GM12874 (cell line): ENCODE data around the gene C11orf16.

ENCODE experiments used
- TF ChIP-seq, protein P1 (sequence below): IDR thresholded peaks from 2 replicates; pipeline ENCODE4 v1.5.1; 2011; ENCODE audit warnings: low read depth, mild to moderate bottlenecking, control low read depth, low read length, moderate library complexity; ENCODE audit not compliant: insufficient read depth

C11orf16 gene

DNA sequence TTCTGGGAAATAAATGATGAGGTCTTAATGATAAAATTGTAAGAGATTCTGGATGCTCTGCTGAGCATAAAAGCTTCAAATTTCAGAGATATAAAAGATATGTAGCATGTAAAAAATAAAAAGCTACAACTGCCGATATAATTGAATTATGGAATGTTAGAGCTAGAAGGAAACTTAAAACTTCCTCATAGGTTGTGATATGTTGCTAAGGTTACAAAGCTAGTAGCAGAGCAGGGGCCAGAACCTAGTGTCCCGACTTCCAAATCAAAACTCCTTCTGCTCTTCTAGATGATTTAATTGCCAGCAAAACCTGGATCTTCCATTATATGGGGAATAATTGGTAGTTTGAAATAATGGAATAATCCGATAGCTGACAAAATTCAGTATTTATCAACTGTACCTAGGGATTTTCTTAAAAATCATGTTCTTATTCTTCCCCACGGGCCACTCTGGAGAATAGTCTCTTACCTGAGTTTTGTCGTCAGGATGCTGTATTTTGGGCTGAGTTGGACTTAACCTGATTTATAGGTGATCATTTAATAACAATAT, 9.8 kb upstream of the C11orf16 start, which contains the start of gene ASCL3:
Gene ASCL3, minus strand, starts transcription at position 499 of the 549 bp plus-strand sequence. CDS start 4,855 bp downstream, outside the sequence.
- TF ChIP-seq, protein P1, sequence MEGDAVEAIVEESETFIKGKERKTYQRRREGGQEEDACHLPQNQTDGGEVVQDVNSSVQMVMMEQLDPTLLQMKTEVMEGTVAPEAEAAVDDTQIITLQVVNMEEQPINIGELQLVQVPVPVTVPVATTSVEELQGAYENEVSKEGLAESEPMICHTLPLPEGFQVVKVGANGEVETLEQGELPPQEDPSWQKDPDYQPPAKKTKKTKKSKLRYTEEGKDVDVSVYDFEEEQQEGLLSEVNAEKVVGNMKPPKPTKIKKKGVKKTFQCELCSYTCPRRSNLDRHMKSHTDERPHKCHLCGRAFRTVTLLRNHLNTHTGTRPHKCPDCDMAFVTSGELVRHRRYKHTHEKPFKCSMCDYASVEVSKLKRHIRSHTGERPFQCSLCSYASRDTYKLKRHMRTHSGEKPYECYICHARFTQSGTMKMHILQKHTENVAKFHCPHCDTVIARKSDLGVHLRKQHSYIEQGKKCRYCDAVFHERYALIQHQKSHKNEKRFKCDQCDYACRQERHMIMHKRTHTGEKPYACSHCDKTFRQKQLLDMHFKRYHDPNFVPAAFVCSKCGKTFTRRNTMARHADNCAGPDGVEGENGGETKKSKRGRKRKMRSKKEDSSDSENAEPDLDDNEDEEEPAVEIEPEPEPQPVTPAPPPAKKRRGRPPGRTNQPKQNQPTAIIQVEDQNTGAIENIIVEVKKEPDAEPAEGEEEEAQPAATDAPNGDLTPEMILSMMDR, result no peak

DNA sequence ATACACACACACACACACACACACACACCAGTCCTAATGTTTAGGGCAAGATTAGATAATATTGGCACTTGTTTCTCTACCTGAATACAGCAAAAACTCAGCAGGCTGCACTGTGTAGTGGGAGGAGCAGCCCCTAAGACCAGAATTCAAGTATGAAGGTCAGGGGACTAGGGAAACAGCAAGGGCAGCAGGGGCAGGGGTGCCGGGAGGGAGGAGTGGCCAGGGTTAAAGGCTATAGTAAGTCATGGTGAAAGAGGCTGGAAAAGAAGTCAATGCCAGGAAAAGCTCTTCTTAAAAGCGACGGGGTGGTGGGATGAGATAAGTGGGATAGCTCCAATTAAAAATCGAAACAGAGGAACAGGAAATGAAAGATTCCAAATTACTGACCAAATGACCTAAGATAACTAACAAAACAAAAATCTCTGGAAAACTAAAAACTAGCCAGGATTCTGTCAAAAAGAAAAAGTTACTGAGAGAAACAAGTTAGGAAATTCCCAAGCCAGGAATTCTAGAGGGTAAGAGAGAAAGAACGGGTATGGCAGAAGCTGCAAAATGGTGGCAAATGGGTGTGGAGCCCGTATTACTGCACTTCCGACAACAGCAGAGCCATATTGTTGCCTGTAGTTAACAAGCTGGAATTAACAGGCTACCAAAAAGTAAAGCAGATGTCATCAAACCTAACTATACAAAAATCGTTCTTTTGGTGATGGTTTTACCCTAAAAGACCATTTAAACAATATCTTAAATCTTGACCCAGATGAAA, 8.8 kb upstream of the C11orf16 start:
- TF ChIP-seq, protein P1, result no peak

DNA sequence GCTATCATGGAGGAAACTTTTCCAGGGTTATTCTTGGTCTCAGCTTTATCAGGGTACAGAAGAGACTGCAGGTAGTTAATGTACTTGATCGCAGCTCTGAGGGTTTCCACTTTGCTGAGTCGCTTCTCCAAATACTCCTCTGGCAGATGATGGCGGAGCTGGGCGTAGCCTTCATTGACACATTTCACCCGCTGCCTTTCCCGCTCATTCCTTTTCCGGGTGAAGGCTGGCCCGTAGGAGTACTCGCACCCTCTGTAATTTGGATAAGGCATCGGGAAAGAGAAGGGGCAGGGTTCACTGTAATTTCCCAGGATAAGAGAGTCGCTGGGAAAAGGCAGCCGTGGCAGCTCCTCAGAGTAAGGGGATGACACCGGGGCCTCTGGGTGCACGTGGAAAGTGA, 4.9 kb upstream of the C11orf16 start:
- TF ChIP-seq, protein P1, result no peak

DNA sequence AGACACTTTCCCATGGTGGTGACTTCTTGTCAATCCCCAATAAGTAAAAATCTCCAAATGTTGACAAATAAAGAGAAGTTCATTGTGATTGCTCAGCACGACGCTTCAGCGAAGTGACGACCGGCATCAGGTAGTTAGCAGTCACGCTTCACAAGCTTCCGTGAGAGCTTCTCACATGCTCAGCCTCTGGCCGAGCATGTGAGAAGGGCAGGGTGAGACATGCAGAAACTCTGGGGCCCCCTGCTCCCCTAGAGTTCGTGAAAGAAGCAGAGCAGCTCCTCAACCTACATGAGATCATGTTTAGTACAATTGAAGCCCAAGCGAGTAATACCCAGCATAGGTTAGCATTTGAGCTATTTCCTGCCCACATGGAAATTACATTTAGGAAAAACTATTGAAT, 4.4 kb upstream of the C11orf16 start:
- TF ChIP-seq, protein P1, result no peak

DNA sequence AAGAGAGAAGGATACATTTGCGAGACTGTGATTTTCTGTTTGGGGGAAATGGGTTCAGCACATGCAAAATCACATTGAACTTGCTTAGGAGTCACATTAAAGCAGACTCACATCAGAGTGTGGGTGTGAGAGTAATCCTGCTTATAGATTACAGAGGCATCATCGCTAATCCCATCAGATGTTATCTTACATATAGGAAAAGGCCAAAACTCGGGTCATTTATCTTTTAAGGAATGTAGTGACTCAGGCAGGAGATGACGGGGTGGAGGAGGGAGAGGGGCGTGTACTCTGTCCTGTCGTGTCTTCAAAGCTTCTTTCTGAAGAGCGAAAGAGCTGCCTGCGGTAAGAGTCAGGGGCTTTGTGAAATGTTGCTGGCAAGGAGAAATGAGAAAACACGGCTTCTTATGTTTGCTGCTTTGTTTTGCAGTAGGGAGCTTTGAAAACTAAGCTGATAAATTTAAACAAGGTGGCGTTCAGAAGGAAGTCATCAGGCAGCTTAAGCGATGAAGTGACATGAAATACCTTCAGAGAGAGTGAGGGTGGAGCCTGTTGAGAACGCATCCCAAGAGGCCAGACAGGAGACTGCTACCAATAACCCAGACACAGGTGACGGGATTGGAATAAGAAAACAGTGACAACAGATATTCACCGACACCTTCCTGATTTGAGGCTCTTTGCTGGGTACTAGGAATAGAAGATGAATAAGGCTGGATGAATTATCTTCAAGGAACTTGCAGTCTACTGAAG, 2.2 kb upstream of the C11orf16 start:
- TF ChIP-seq, protein P1, result no peak

DNA sequence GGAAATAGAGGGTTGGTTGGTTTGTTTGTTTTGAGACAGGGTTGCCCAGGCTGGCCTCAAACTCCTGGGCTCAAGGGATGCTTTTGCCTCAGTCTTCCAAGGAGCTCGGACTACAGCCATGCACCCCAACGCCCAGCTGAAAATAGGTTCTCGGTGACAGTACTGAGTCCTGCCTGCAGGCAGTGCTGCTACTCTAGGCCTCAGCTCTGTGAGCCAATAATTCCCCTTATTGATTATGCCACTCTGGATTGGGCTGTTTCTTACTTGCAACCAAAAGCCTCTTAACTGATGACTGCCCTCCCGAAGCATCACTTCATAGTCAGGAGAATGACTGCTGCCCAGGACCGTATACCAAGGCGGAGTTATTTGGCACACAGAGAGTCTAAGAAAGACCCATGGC, 1.2 kb upstream of the C11orf16 start:
- TF ChIP-seq, protein P1, result no peak

DNA sequence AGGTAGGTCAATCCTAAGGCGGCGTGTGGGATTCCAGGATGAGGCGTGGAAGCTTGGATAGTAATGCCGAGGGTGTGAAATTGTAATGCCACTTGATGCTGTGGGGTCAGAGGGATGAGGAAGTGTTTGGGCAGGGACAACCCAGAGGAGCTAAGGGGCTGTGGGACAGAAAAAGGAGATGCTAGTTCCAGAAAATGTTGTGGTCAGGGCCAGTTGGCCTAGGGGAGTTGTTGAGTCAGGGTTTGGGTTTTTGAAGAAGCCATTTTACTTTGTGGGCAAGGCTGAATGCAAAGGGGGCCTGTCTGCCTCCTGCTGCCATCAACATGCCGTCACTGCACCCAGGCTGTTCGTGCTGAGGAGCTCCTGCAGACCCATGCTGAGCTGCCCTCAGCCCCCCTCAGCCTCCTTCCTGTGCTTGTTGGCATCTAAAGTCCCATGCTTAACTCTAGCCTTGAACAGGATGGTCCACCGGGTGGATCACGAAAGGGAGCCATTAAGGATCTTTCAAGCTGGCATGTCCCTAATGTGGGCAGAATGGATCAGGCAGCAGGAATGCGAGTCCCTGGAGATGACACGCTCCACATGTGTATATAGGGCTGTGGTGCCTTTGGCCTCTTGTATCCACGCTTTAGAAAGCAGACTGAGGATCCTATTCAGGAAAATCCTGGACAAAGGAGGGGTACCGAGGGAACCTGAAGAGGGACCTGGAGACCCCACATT, 2.1 kb downstream of the C11orf16 start:
- TF ChIP-seq, protein P1, result no peak
